GM12892 (cell line): ENCODE measurements around the gene ZNF146. TPM values are rescaled to one million over a fixed set of nuclear protein-coding genes. Genes with fewer than 3 reads are reported as not detected.
"Not testable (repeated sequence)": the region's sequence is repeated elsewhere in the genome, so short reads cannot be mapped to it uniquely, and the experiment has no call there.

ENCODE experiments used
- DNase-seq: peaks from one replicate; pipeline ENCODE4 v3.0.0; 2011; ENCODE audit not compliant: insufficient read length
- FAIRE-seq: peaks from 2 replicates; lab custom pipeline; 2011; peaks lifted over from hg19 to GRCh38; lab: Jason Lieb, UNC
- POLR2A ChIP-seq: IDR thresholded peaks from 2 replicates; pipeline ENCODE4 v1.6.1; 2011; ENCODE audit warnings: low read depth, low read length, control low read depth
- POLR2AphosphoS5 ChIP-seq: IDR thresholded peaks from 2 replicates; pipeline ENCODE4 v1.6.1; 2011; ENCODE audit warnings: low read depth, low read length, control low read depth
- TAF1 ChIP-seq: IDR thresholded peaks from 2 replicates; pipeline ENCODE4 v1.6.1; 2011; ENCODE audit warnings: low read depth, mild to moderate bottlenecking, control low read depth, low read length, borderline replicate concordance
- polyA plus RNA-seq: library from polyadenylated mRNA; unstranded; fragments of >200 nt; gene quantifications from one replicate; pipeline ENCODE4 v1.2.1, GENCODE V29; 2012; ENCODE audit warnings: missing spikeins, inconsistent platforms; ENCODE audit not compliant: missing spikeins

Gene ZNF146
- polyA plus RNA-seq, result 62.5 TPM

DNA sequence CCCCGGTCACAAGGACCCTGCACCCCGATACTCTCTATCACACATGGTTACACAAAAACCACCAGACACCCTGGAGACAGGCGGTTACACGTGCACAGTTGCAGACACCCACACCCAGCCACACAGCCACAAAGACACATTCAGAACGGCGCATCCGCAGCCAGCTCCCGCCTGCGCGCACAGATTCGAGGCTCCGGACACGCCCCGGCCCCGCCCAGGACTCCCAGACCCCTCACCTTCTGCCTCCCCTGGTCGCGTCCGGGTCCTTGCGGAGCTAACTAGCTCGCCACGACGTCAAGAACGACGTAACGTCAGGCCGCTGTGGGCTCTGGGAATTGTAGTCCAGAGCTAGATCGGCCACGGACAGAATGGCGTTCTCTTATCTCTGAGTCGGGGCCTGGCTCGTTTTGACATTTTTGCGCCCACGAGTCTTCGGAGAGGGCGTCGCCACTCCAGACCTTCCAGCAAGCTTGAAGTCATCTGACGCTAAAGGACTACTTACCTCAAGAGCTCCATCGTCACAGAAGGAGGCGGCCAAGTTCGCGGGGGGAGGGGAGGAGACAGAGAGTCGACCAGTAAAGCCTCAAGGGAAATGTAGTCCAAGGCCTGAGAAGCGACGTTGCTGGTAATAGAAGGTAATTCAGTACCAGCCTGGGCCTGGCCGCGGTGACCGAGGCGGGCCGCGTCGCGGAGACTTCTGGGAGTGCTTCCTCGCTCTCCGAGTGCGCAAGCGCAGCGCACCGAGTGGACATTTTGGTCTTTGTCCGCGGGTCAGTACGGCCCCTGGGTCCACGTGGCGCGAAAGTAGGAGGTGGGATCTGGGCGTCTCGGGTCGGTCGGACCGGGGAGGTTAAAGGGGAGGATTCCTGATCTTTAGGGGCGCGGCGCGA is at the start of gene ZNF146, which contains the start of gene ZNF565:
Gene ZNF146, plus strand, starts transcription at position 721 of the 890 bp plus-strand sequence. CDS start 21,335 bp downstream, outside the sequence.
Gene ZNF565, minus strand, starts transcription at position 280 of the 890 bp plus-strand sequence. CDS start 12,680 bp downstream, outside the sequence.
- FAIRE-seq, result peak; percentile 99
- TF ChIP-seq POLR2A (peak; percentile 88), TAF1 (peak; percentile 68), POLR2AphosphoS5 (peak; percentile 91)
- peak; percentile 93 for DNase-seq

- FAIRE-seq (no peak), DNase-seq (no peak)
- TF ChIP-seq POLR2A, result no peak
- no peak for TF ChIP-seq POLR2AphosphoS5
- no peak for TF ChIP-seq TAF1
Measured at GRCh38 chr19:36169084-36169760, 45.7 kb upstream of the ZNF146 start.

DNA sequence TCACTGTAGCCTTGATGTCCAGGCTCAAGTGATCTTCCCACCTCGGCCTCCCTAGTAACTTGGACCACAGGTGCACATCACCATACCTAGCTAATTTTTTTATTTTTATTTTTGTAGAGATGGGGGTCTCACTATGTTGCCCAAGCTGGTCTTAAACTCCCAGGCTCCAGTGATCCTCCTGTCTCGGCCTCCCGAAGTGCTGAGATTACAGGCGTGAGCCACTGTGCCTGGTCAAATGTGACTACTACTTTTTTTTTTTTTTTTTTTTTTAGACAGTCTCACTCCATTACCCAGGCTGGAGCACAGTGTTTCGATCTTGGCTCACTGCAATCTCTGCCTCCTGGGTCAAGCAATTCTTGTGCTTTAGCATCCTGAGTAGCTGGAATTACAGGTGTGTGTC is 42.1 kb upstream of the ZNF146 start:
- TF ChIP-seq POLR2A (no peak), POLR2AphosphoS5 (no peak), TAF1 (no peak)
- FAIRE-seq (no peak), DNase-seq (no peak)

DNA sequence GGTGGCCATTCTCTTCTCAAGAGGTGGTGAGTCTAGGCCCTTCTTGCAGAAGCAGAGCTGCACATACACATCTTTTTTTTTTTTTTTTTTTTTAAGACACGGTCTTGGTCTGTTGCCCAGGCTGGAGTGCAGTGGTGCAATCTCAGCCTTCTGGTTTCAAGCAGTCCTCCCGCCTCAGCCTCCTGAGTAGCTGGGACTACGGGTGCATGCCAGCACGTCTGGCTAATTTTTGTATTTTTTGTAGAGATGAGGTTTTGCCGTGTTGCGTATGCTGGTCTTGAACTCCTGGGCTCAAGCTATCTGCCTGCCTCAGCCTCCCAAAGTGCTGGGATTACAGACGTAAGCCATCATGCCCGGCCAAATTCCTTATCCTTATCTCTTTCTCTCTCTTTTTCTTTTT is 41.1 kb upstream of the ZNF146 start:
- not testable (repeated sequence) for FAIRE-seq, DNase-seq

DNA sequence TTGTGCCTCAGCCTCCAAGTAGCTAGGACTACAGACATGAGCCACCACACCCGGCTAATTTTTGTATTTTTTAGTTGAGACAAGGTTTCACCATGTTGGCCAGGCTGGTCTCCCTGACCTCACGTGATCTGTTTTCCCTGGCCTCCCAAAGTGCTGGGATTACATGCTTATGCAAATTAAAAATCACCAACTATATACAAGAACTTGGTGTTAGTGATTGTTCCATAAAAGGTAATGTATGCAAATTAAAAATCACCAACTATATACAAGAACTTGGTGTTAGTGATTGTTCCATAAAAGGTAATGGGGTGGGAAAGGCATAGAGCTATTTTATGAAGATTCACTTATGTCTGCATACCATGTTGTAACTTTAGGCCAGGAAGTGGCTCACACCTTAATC is 35.8 kb upstream of the ZNF146 start:
- FAIRE-seq, DNase-seq: not testable (repeated sequence)

- no peak for DNase-seq
- FAIRE-seq, result no peak
- no peak for TF ChIP-seq TAF1
- no peak for TF ChIP-seq POLR2A
- no peak for TF ChIP-seq POLR2AphosphoS5
Measured at GRCh38 chr19:36182612-36183244, 32.2 kb upstream of the ZNF146 start.

DNA sequence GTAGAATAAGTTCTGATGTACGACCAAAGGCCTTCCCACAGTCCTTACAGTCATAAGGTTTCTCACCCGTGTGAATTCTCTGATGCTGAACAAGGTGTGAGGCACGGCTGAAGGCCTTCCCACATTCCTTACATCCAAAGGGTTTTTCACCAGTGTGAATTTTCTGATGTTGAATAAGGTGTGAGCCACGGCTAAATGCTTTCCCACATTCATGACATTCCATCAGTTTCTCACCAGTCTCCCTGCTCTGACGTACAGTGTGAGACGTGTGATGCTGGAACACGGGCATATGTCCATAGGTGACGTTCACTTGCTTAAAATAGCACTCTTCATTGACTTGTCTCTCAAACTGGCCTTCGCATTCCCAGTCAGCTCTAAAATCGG is 31.7 kb upstream of the ZNF146 start:
- DNase-seq, result no peak

GRCh38 chr19:36186722-36187121 is 28.2 kb upstream of the ZNF146 start:
- DNase-seq, FAIRE-seq: not testable (repeated sequence)

More for the DNA sequence above, 31.7 kb upstream of the ZNF146 start:
- TF ChIP-seq TAF1 (no peak), POLR2A (no peak)
- FAIRE-seq, result no peak

- FAIRE-seq, result peak; percentile 40
- TF ChIP-seq TAF1, result no peak
- TF ChIP-seq POLR2AphosphoS5, result no peak
- no peak for TF ChIP-seq POLR2A
Measured at GRCh38 chr19:36196249-36196648, 18.7 kb upstream of the ZNF146 start.

DNA sequence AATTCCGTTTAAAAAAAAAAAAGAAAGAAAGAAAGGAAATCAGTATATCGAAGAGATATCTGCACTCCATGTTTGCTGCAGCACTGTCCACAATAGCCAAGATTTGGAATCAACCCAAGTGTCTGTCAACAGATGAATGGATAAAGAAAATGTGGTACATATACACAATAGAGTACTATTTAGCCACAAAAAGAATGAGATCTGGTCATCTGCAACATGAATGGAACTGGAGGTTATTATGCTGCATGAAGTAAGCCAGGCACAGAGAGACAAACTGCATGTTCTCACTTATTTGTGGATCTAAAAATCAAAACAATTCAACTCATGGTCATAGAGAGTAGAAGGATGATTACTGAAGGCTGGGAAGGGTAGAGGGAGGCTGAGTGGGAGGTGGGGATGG is 16.8 kb upstream of the ZNF146 start:
- no peak for TF ChIP-seq POLR2AphosphoS5
- no peak for TF ChIP-seq TAF1
- no peak for TF ChIP-seq POLR2A
- FAIRE-seq (no peak), DNase-seq (no peak)

More at GRCh38 chr19:36196249-36196648, 18.7 kb upstream of the ZNF146 start:
- DNase-seq, result no peak

DNA sequence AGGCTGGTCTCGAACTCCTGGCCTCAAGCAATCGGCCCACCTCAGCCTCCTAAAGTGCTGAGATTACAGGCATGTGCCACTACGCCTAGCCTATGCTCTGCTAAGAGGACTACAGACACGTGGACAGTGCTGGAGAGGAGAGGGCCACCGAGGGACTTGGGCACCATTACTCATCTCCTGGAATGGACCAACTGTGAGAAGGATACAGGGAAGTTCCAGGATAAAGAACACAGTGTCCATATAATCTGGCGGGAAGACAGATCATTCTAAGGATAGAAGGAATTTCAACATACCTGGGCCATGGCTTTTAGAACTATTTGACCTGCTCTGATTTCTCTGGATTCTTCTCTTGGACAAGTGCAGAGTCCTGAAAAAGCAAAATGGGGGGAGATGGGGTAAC is 13.2 kb upstream of the ZNF146 start:
- DNase-seq, result no peak
- no peak for FAIRE-seq
- no peak for TF ChIP-seq TAF1
- TF ChIP-seq POLR2A, result no peak
- TF ChIP-seq POLR2AphosphoS5, result no peak

- no peak for FAIRE-seq
Measured at GRCh38 chr19:36203293-36203692, 11.6 kb upstream of the ZNF146 start.

More at GRCh38 chr19:36203293-36203692, 11.6 kb upstream of the ZNF146 start:
- DNase-seq, result no peak
- no peak for TF ChIP-seq POLR2A
- TF ChIP-seq POLR2AphosphoS5, result no peak
- no peak for TF ChIP-seq TAF1
